ENCODE results near the gene GBA3.

The GBA3 gene

DNA sequence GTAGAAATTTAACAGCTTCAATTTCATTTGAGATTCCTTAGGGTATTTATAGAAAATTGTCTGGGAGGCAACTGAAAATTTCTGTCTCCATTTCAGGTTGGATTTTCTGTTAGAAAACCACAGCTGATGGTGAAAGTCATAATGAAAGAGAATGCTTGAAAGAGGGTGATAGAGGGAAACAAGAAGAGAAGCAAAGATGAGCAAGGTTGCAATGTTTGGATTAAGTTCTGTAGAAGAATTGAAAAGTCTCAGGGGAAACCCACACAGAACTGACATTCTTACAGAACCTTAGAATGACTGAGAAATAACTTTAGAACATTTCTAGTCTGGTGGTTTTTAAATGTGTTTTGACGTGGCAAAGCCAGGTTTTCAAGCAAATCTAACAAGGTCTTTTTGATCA, 14.7 kb downstream of the GBA3 start:
- H3K4me1 ChIP-seq (ENCODE audit: control insufficient read depth in 1 of 2, insufficient read depth in 2 of 2, low read length in 2 of 2) = no peaks in the 10 kb centered on the region
- no CpG with 5 or more reads among the region's 1 CpG for WGBS (ENCODE audit: extremely low coverage, insufficient coverage, insufficient read length)

DNA sequence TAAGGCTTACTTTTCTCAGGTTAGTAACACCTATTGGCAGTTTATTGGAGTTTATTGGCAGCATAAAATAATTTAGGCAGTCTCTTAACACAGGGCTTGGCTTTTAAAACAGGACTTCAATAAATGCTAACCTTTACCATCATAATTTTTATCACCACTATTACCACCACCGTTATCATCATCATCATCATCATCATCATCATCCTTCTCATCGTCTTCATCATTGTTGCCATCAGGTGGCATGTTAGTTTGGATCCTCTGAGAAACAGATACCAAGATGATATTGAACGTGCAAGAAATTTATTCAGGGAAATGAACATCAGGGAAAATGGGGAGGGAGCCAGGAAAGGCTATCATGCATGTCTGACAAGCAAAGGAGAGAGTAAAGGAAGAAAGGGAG, 16.2 kb downstream of the GBA3 start:
- H3K9me3 ChIP-seq (ENCODE audit: insufficient read depth, low read depth, low read length) = no peaks in the 10 kb centered on the region

More for the DNA sequence above, 14.7 kb downstream of the GBA3 start:
- Histone ChIP-seq H3K9ac (ENCODE audit: low read length) (no peak overlapping the region), H3K4me3 (ENCODE audit: low read depth, low read length) (no peak overlapping the region), H4K91ac (ENCODE audit: low read depth, low read length) (no peak overlapping the region), H4K8ac (ENCODE audit: low read depth, low read length) (no peak overlapping the region), H3K9me3 (ENCODE audit: insufficient read depth, low read depth, low read length) (no peaks in the 10 kb centered on the region), H3K36me3 (ENCODE audit: control insufficient read depth in 1 of 2, insufficient read depth in 2 of 2, low read length in 2 of 2) (no peaks in the 10 kb centered on the region), H3K4me2 (ENCODE audit: low read length) (no peak overlapping the region), H2BK120ac (ENCODE audit: insufficient read depth, low read length, poor library complexity) (no peak overlapping the region), H3K79me2 (ENCODE audit: control insufficient read depth, insufficient read depth, low read length, poor library complexity) (no peaks in the 10 kb centered on the region), H3K18ac (ENCODE audit: low read length) (no peak overlapping the region), H2AK5ac (ENCODE audit: low read length) (no peak overlapping the region), H3K14ac (ENCODE audit: low read length) (no peak overlapping the region), H3K79me1 (ENCODE audit: low read length) (no peaks in the 10 kb centered on the region), H2AFZ (ENCODE audit: insufficient read depth, low read length, poor library complexity) (no peak overlapping the region), H3K27me3 (ENCODE audit: insufficient read depth, low read length) (no peaks in the 10 kb centered on the region), H2BK12ac (ENCODE audit: low read length) (no peak overlapping the region), H3K27ac (ENCODE audit: low read depth, low read length) (no peak overlapping the region), H3K4ac (ENCODE audit: low read depth, low read length) (no peak overlapping the region), H3K23ac (ENCODE audit: low read length) (no peak overlapping the region), H2BK5ac (ENCODE audit: low read depth, low read length, poor library complexity) (no peak overlapping the region), H4K12ac (ENCODE audit: low read depth, low read length) (no peak overlapping the region)
- DNase-seq = no peak

DNA sequence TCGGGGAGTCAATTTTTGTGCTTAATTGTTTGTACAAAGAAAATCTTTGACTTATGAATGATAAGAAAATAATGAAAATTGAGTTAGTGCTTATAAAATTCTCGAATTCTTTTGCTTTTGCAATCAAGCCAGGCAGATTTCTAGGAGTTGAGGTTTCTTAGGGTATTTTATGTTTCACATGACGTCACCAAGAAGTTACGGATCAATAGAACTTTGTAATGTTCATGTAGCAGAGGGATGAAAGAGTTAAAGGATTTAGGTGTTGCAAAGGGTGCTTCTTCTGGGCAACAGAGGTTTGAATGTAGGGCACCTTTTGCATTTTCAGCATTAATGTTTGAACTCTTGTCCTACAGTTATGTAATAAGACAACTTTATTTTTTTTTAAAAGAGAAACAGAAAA, 19.4 kb downstream of the GBA3 start:
- no peak overlapping the region for H2BK5ac ChIP-seq (ENCODE audit: low read depth, low read length, poor library complexity)
- H3K36me3 ChIP-seq (ENCODE audit: control insufficient read depth in 1 of 2, insufficient read depth in 2 of 2, low read length in 2 of 2) = no peaks in the 10 kb centered on the region
- H3K9ac ChIP-seq (ENCODE audit: low read length) = no peak overlapping the region
- H3K4me2 ChIP-seq (ENCODE audit: low read length) = no peak overlapping the region
- no peak for DNase-seq
- H3K4me3 ChIP-seq (ENCODE audit: low read depth, low read length) = no peak overlapping the region
- no peak overlapping the region for H3K23ac ChIP-seq (ENCODE audit: low read length)
- H3K4me1 ChIP-seq (ENCODE audit: control insufficient read depth in 1 of 2, insufficient read depth in 2 of 2, low read length in 2 of 2) = no peaks in the 10 kb centered on the region
- no CpG with 5 or more reads among the region's 4 CpGs for WGBS (ENCODE audit: extremely low coverage, insufficient coverage, insufficient read length)
- no peaks in the 10 kb centered on the region for H3K79me1 ChIP-seq (ENCODE audit: low read length)
- no peak overlapping the region for H4K12ac ChIP-seq (ENCODE audit: low read depth, low read length)
- H3K14ac ChIP-seq (ENCODE audit: low read length) = no peak overlapping the region
- no peaks in the 10 kb centered on the region for H3K27me3 ChIP-seq (ENCODE audit: insufficient read depth, low read length)
- H2BK12ac ChIP-seq (ENCODE audit: low read length) = no peak overlapping the region
- H3K4ac ChIP-seq (ENCODE audit: low read depth, low read length) = no peak overlapping the region
- no peaks in the 10 kb centered on the region for H3K9me3 ChIP-seq (ENCODE audit: insufficient read depth, low read depth, low read length)
- no peak overlapping the region for H4K91ac ChIP-seq (ENCODE audit: low read depth, low read length)
- no peak overlapping the region for H2BK120ac ChIP-seq (ENCODE audit: insufficient read depth, low read length, poor library complexity)
- H3K18ac ChIP-seq (ENCODE audit: low read length) = no peak overlapping the region
- no peak overlapping the region for H4K8ac ChIP-seq (ENCODE audit: low read depth, low read length)
- H3K27ac ChIP-seq (ENCODE audit: low read depth, low read length) = no peak overlapping the region
- H2AK5ac ChIP-seq (ENCODE audit: low read length) = no peak overlapping the region
- no peaks in the 10 kb centered on the region for H3K79me2 ChIP-seq (ENCODE audit: control insufficient read depth, insufficient read depth, low read length, poor library complexity)
- H2AFZ ChIP-seq (ENCODE audit: insufficient read depth, low read length, poor library complexity) = no peak overlapping the region

More for the DNA sequence above, 16.2 kb downstream of the GBA3 start:
- Histone ChIP-seq H3K79me2 (ENCODE audit: control insufficient read depth, insufficient read depth, low read length, poor library complexity) (no peaks in the 10 kb centered on the region), H4K8ac (ENCODE audit: low read depth, low read length) (no peak overlapping the region), H3K4me2 (ENCODE audit: low read length) (no peak overlapping the region), H2BK120ac (ENCODE audit: insufficient read depth, low read length, poor library complexity) (no peak overlapping the region), H2BK5ac (ENCODE audit: low read depth, low read length, poor library complexity) (no peak overlapping the region), H3K4me1 (ENCODE audit: control insufficient read depth in 1 of 2, insufficient read depth in 2 of 2, low read length in 2 of 2) (no peaks in the 10 kb centered on the region), H3K4me3 (ENCODE audit: low read depth, low read length) (no peak overlapping the region), H3K14ac (ENCODE audit: low read length) (no peak overlapping the region), H3K27me3 (ENCODE audit: insufficient read depth, low read length) (no peaks in the 10 kb centered on the region), H4K12ac (ENCODE audit: low read depth, low read length) (no peak overlapping the region), H3K36me3 (ENCODE audit: control insufficient read depth in 1 of 2, insufficient read depth in 2 of 2, low read length in 2 of 2) (no peaks in the 10 kb centered on the region), H3K27ac (ENCODE audit: low read depth, low read length) (no peak overlapping the region), H2AFZ (ENCODE audit: insufficient read depth, low read length, poor library complexity) (no peak overlapping the region), H2BK12ac (ENCODE audit: low read length) (no peak overlapping the region), H3K4ac (ENCODE audit: low read depth, low read length) (no peak overlapping the region), H3K23ac (ENCODE audit: low read length) (no peak overlapping the region), H3K18ac (ENCODE audit: low read length) (no peak overlapping the region), H3K79me1 (ENCODE audit: low read length) (no peaks in the 10 kb centered on the region), H2AK5ac (ENCODE audit: low read length) (no peak overlapping the region), H3K9ac (ENCODE audit: low read length) (no peak overlapping the region), H4K91ac (ENCODE audit: low read depth, low read length) (no peak overlapping the region)
- no peak for DNase-seq
- no CpG with 5 or more reads among the region's 3 CpGs for WGBS (ENCODE audit: extremely low coverage, insufficient coverage, insufficient read length)

DNA sequence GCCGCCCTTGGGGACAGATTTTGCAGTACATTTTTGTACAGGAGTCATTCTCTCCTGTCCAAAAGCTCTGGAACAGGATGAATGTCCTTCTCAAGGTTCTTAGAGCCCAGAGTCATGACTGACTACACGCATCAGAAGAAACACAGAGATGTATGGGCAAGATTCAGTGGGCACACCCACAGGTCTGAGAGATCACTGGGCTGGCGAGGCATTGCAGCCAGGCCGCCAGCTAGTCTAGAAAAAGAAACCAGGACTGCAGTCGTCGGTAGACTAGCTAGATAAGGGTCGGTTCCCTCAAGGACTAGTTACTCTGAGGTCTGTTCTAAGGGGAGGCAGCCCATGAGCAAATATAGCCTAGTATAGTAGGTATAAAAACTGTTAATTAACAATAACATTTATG, 19.8 kb downstream of the GBA3 start:
- no peaks in the 10 kb centered on the region for H3K4me1 ChIP-seq (ENCODE audit: control insufficient read depth in 1 of 2, insufficient read depth in 2 of 2, low read length in 2 of 2)
- WGBS (ENCODE audit: extremely low coverage, insufficient coverage, insufficient read length) = no CpG with 5 or more reads among the region's 7 CpGs

More for the DNA sequence above, 19.8 kb downstream of the GBA3 start:
- no peaks in the 10 kb centered on the region for H3K36me3 ChIP-seq (ENCODE audit: control insufficient read depth in 1 of 2, insufficient read depth in 2 of 2, low read length in 2 of 2)
- no peak overlapping the region for H3K4me3 ChIP-seq (ENCODE audit: low read depth, low read length)
- DNase-seq = no peak
- no peaks in the 10 kb centered on the region for H3K27me3 ChIP-seq (ENCODE audit: insufficient read depth, low read length)
- no peak overlapping the region for H2BK120ac ChIP-seq (ENCODE audit: insufficient read depth, low read length, poor library complexity)
- H3K9me3 ChIP-seq (ENCODE audit: insufficient read depth, low read depth, low read length) = no peaks in the 10 kb centered on the region
- no peaks in the 10 kb centered on the region for H3K79me2 ChIP-seq (ENCODE audit: control insufficient read depth, insufficient read depth, low read length, poor library complexity)
- H3K23ac ChIP-seq (ENCODE audit: low read length) = no peak overlapping the region
- H3K14ac ChIP-seq (ENCODE audit: low read length) = no peak overlapping the region
- no peak overlapping the region for H2AFZ ChIP-seq (ENCODE audit: insufficient read depth, low read length, poor library complexity)
- no peak overlapping the region for H4K12ac ChIP-seq (ENCODE audit: low read depth, low read length)
- no peaks in the 10 kb centered on the region for H3K79me1 ChIP-seq (ENCODE audit: low read length)
- no peak overlapping the region for H3K27ac ChIP-seq (ENCODE audit: low read depth, low read length)
- H4K8ac ChIP-seq (ENCODE audit: low read depth, low read length) = no peak overlapping the region
- H3K18ac ChIP-seq (ENCODE audit: low read length) = no peak overlapping the region
- H3K4ac ChIP-seq (ENCODE audit: low read depth, low read length) = no peak overlapping the region
- no peak overlapping the region for H4K91ac ChIP-seq (ENCODE audit: low read depth, low read length)
- H2AK5ac ChIP-seq (ENCODE audit: low read length) = no peak overlapping the region
- H3K9ac ChIP-seq (ENCODE audit: low read length) = no peak overlapping the region
- no peak overlapping the region for H3K4me2 ChIP-seq (ENCODE audit: low read length)
- no peak overlapping the region for H2BK12ac ChIP-seq (ENCODE audit: low read length)
- H2BK5ac ChIP-seq (ENCODE audit: low read depth, low read length, poor library complexity) = no peak overlapping the region

Measured in trophoblast cell (in vitro differentiated cells and primary cell).